D721Med (cell line): ENCODE results near the gene ADCY1.

ENCODE experiments used
- DNase-seq: peaks from one replicate; pipeline ENCODE4 v3.0.0; 2011; ENCODE audit warnings: low spot score; ENCODE audit not compliant: insufficient read length
- FAIRE-seq: peaks from 2 replicates; lab custom pipeline; 2011; peaks lifted over from hg19 to GRCh38; lab: Jason Lieb, UNC
- TF ChIP-seq, protein P1 (sequence below): IDR thresholded peaks from 2 replicates; pipeline ENCODE4 v1.5.1; 2012; ENCODE audit warnings: mild to moderate bottlenecking, control low read depth; ENCODE audit not compliant: insufficient read depth; ENCODE audit errors: missing control alignments

ADCY1 gene

DNA sequence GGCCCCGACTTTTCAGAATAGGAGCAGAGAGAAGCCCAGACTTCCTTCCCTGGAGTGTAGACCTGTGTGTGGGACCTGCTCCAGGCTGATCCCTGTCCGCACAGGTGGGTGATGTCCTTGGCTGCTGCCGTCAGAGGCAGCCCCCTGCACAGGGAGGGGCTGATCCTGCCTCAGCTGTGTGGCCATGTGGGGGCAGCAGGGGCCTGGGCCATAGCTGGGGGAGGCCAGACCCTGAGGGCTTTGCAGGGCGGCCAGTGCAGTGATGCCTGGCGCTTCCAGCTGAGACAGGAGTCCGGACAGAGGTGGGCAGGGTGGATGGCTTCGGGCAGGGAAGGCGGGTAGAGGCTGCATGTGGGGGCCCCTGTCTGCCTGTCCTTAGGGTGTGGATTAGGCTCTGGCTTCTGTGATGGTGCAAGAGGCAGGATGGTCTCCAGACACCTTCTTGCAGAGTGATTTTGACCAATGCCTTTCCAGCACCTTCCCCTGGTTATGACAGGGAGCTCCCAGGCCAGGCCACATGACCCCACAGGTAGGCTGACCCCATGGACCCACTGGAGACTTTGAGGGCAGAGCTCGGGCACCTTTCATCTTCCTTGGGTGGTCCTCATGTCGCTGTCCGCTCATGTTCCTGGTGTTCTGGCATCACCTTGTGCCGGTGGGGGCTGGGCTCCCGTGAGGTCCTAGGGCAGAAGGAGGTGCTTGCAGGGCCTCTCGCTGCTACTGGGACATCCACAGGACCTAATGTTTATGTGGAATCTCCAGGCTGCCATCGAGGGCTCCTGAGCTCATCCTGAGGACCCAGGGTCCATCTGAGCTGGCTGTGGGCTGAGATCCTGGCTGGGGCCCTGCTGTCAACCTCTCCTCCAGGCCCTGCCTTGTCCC is 141.5 kb downstream of the ADCY1 start:
- TF ChIP-seq, protein P1, sequence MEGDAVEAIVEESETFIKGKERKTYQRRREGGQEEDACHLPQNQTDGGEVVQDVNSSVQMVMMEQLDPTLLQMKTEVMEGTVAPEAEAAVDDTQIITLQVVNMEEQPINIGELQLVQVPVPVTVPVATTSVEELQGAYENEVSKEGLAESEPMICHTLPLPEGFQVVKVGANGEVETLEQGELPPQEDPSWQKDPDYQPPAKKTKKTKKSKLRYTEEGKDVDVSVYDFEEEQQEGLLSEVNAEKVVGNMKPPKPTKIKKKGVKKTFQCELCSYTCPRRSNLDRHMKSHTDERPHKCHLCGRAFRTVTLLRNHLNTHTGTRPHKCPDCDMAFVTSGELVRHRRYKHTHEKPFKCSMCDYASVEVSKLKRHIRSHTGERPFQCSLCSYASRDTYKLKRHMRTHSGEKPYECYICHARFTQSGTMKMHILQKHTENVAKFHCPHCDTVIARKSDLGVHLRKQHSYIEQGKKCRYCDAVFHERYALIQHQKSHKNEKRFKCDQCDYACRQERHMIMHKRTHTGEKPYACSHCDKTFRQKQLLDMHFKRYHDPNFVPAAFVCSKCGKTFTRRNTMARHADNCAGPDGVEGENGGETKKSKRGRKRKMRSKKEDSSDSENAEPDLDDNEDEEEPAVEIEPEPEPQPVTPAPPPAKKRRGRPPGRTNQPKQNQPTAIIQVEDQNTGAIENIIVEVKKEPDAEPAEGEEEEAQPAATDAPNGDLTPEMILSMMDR, result no peak
- FAIRE-seq (no peak), DNase-seq (no peak)

GRCh38 chr7:45716380-45717203 is 142.4 kb downstream of the ADCY1 start:
- TF ChIP-seq, protein P1, result no peak
- FAIRE-seq, result no peak
- DNase-seq, result no peak

GRCh38 chr7:45717537-45718235 is 143.5 kb downstream of the ADCY1 start:
- no peak for DNase-seq
- FAIRE-seq, result no peak
- TF ChIP-seq, protein P1, result no peak

DNA sequence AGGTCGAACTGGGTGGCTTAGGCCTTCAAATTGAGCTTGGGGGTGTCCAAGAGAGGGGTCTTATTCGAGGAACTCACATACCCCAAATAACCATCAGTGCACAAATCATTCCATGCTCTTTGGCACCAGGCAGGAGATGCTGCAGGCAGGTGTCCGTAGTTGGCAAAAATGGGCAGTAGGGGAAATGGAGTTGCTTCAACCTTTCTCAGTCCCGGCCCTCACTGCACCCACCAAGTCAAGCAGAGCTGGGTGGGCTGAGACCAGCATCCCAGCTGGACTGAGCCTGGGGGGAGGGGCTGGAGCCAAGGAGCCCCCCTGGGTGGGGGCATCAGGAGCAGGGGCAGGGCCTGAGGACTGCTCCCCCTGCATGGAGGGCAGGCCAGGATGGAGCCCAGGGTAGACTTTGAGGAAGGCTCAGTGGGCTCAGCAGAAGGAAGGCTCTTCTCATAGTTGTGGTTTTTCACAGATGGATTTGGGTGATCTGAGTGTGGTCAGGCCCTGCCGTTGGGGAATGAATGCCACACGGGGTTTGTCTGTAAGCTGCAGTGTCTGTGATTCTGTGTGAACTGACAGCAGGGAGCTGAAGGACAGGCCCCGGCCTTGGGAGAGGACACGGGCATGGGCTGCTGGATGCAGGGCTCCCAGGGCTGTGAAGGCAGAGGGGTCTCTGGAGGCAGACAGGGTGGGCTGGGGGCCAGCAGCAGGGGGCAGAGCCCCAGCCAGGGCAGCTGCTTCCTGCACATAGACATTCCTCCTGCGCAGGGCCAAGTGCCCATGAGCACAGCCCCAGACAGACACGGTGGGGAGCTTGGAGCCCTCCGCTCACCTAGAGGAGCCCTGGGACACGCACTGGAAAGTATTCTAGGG is 144.5 kb downstream of the ADCY1 start:
- TF ChIP-seq, protein P1, result no peak
- no peak for FAIRE-seq
- DNase-seq, result no peak

DNA sequence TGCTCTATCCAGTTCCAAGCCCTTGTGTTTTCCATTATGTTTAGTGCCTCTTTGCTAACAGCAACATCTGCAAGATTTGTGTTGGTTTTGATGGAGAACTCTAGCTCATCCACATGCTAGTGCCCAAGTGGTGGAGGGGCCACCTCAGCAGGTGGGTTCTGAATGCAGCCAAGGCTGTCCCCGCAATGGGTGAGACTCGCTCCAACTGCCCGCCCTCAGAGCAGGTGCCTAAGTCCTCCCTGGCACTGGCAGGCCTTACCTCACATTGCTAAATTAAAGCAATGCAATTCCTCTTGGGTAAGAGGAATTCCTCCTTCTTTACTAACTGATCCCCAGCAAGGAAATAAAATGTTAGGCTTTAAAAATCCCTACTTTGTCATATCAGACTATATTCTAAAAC is 146.8 kb downstream of the ADCY1 start:
- TF ChIP-seq, protein P1, result no peak
- DNase-seq, result no peak
- FAIRE-seq, result no peak
